Measurements from ENCODE around the gene ARHGAP42.

DNA sequence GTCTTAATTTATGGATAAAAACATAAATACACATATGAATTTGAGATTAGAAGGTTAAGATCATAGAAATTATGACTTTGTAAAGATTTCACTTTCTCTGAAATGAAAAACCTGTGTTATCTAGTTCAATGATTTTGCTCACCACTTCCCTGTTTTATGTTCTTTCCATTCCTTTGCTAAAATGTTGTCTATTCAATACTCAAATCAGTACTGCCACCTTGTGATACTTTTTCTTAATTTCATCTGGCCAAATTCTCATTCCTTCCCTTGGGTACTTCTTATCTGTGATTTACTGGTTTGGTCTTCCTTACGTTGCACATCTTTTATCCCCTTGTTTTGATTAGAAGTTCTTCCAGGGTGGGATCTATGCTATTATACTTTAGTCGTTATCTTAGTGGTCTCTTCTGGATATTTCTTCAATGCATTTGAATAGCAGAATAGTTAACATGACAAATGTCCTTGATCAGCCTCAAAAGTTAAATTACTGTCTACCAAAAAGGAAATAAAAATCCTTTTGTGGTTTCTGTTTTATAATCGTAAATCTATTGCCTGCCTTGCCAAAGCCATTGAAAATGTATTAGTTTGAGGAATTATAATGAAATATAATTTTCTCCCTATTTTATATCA, 245.5 kb downstream of the ARHGAP42 start:
- TF ChIP-seq POLR2A (IDR thresholded peaks at IDR 0.05) (no peak), EP300 (IDR thresholded peaks at IDR 0.05) (no peak)

Data from ovary (tissue), 1 donor.